HEK293 (cell line): ENCODE data around the gene ADORA2A.

ENCODE experiments used
- CTCF ChIA-PET: fragments of 350-600 bp; formaldehyde crosslinking; extraction: SDS; loops from one replicate; lab custom pipeline; 2021; ENCODE audit warnings: antibody characterized with exemption; lab: Yijun Ruan, JAX
- POLR2A ChIA-PET: fragments of 300-600 bp; formaldehyde crosslinking; extraction: SDS; loops from one replicate; lab custom pipeline; 2020; ENCODE audit warnings: antibody characterized with exemption, inconsistent platforms; lab: Yijun Ruan, JAX
- H3K27ac ChIP-seq: fragments of 200-500 bp; sonication (Bioruptor generic); 2 replicates; pipeline ENCODE4 v1.5.1; 2014; ENCODE audit warnings: low read depth, low read length, control low read depth, inconsistent platforms; ENCODE audit errors: extremely low read depth
- H3K36me3 ChIP-seq, 2 experiments: fragments of 200-500 bp in 1 of 2; sonication (Bioruptor generic) in 1 of 2; 1 replicate in 1 of 2; 2 replicates in 1 of 2; pipeline ENCODE4 v1.5.1; 2014 to 2017; ENCODE audit warnings: inconsistent platforms in 2 of 2, low read length in 2 of 2; ENCODE audit not compliant: control insufficient read depth in 2 of 2, insufficient read depth in 1 of 2
- H3K4me1 ChIP-seq: fragments of 200-500 bp; sonication (Bioruptor generic); 2 replicates; pipeline ENCODE4 v1.5.1; 2014; ENCODE audit warnings: mild to moderate bottlenecking, low read length, inconsistent platforms; ENCODE audit not compliant: control insufficient read depth, insufficient read depth
- H3K4me3 ChIP-seq: 2 replicates; pipeline ENCODE4 v1.5.1; 2011; ENCODE audit warnings: low read depth, mild to moderate bottlenecking, control low read depth, low read length, moderate library complexity
- H3K9me3 ChIP-seq: fragments of 200-500 bp; sonication (Bioruptor generic); 2 replicates; pipeline ENCODE4 v1.5.1; 2014; ENCODE audit warnings: low read depth, low read length, inconsistent platforms; ENCODE audit not compliant: control insufficient read depth, insufficient read depth
- CTCF ChIP-seq: fragments of 450-650 bp; formaldehyde crosslinking; IDR thresholded peaks from 2 replicates; pipeline ENCODE4 v1.5.1; 2016; ENCODE audit warnings: missing biosample characterization, missing genetic modification characterization
- KLF10 ChIP-seq: fragments of 450-650 bp; IDR thresholded peaks from 2 replicates; pipeline ENCODE4 v1.5.1; 2018; ENCODE audit warnings: missing biosample characterization, mild to moderate bottlenecking, missing genetic modification characterization
- OVOL3 ChIP-seq: fragments of 450-650 bp; formaldehyde crosslinking; IDR thresholded peaks from 2 replicates; pipeline ENCODE4 v1.5.1; 2016; ENCODE audit warnings: missing biosample characterization, missing genetic modification characterization
- PRDM6 ChIP-seq: fragments of 450-650 bp; formaldehyde crosslinking; IDR thresholded peaks from 2 replicates; pipeline ENCODE4 v1.5.1; 2017; ENCODE audit warnings: missing biosample characterization, missing genetic modification characterization
- REST ChIP-seq: fragments of 450-650 bp; formaldehyde crosslinking; IDR thresholded peaks from 2 replicates; pipeline ENCODE4 v1.5.1; 2016; ENCODE audit warnings: missing biosample characterization, missing genetic modification characterization
- SP2 ChIP-seq: fragments of 450-650 bp; formaldehyde crosslinking; IDR thresholded peaks from 2 replicates; pipeline ENCODE4 v1.5.1; 2016; ENCODE audit warnings: missing biosample characterization, missing genetic modification characterization
- SP3 ChIP-seq: fragments of 450-650 bp; formaldehyde crosslinking; IDR thresholded peaks from 2 replicates; pipeline ENCODE4 v1.5.1; 2016; ENCODE audit warnings: missing biosample characterization, missing genetic modification characterization
- ZIC2 ChIP-seq: fragments of 450-650 bp; formaldehyde crosslinking; IDR thresholded peaks from 2 replicates; pipeline ENCODE4 v1.5.1; 2016; ENCODE audit warnings: missing biosample characterization, missing genetic modification characterization
- ZNF155 ChIP-seq: fragments of 450-650 bp; formaldehyde crosslinking; IDR thresholded peaks from 2 replicates; pipeline ENCODE4 v1.5.1; 2016; ENCODE audit warnings: missing biosample characterization, missing genetic modification characterization
- ZNF174 ChIP-seq: fragments of 450-650 bp; formaldehyde crosslinking; IDR thresholded peaks from 2 replicates; pipeline ENCODE4 v1.5.0; 2017; ENCODE audit warnings: missing biosample characterization, mild to moderate bottlenecking, missing genetic modification characterization
- ZNF350 ChIP-seq: fragments of 450-650 bp; formaldehyde crosslinking; IDR thresholded peaks from 2 replicates; pipeline ENCODE4 v1.5.0; 2017; ENCODE audit warnings: missing biosample characterization, mild to moderate bottlenecking, missing genetic modification characterization
- ZNF530 ChIP-seq: fragments of 450-650 bp; formaldehyde crosslinking; IDR thresholded peaks from 2 replicates; pipeline ENCODE4 v1.5.1; 2016; ENCODE audit warnings: low read depth, missing biosample characterization, missing genetic modification characterization
- ZNF555 ChIP-seq: fragments of 450-650 bp; formaldehyde crosslinking; conservative IDR thresholded peaks from 2 replicates; pipeline ENCODE4 v1.5.1; 2017; ENCODE audit warnings: missing biosample characterization, mild to moderate bottlenecking, missing genetic modification characterization, inconsistent platforms
- ZNF560 ChIP-seq: fragments of 450-650 bp; formaldehyde crosslinking; IDR thresholded peaks from 2 replicates; pipeline ENCODE4 v1.5.1; 2017; ENCODE audit warnings: missing biosample characterization, missing genetic modification characterization, borderline replicate concordance
- ZNF596 ChIP-seq: fragments of 450-650 bp; IDR thresholded peaks from 2 replicates; pipeline ENCODE4 v1.5.0; 2018; ENCODE audit warnings: missing biosample characterization, mild to moderate bottlenecking, missing genetic modification characterization, moderate library complexity
- ZNF626 ChIP-seq: fragments of 450-650 bp; sonication (Bioruptor Pico); formaldehyde crosslinking; IDR thresholded peaks from 2 replicates; pipeline ENCODE4 v1.5.1; 2018; ENCODE audit warnings: missing biosample characterization, missing genetic modification characterization, inconsistent platforms
- ZNF654 ChIP-seq: fragments of 450-650 bp; formaldehyde crosslinking; IDR thresholded peaks from 2 replicates; pipeline ENCODE4 v1.5.1; 2016; ENCODE audit warnings: low read depth, missing biosample characterization, missing genetic modification characterization
- ZNF76 ChIP-seq: fragments of 450-650 bp; formaldehyde crosslinking; IDR thresholded peaks from 2 replicates; pipeline ENCODE4; 2016; ENCODE audit warnings: low read depth, missing biosample characterization, missing genetic modification characterization, borderline replicate concordance
- ZSCAN16 ChIP-seq: fragments of 450-650 bp; formaldehyde crosslinking; IDR thresholded peaks from 2 replicates; pipeline ENCODE4 v1.5.1; 2016; ENCODE audit warnings: missing biosample characterization, missing genetic modification characterization
- ZSCAN23 ChIP-seq: fragments of 450-650 bp; formaldehyde crosslinking; IDR thresholded peaks from 2 replicates; pipeline ENCODE4 v1.5.1; 2016; ENCODE audit warnings: missing biosample characterization, missing genetic modification characterization

Gene ADORA2A

GRCh38 chr22:24420977-24421343 is 6.4 kb upstream of the ADORA2A start:
- Histone ChIP-seq H3K36me3 (peaks cover 0 to 22% of the 10 kb centered on the region in 2 experiments; a peak in 1 of 3 replicates), H3K4me1 (no peaks in the 10 kb centered on the region), H3K9me3 (no peaks in the 10 kb centered on the region)
- TF ChIP-seq OVOL3 (tag by site-specific recombination): no peak
- TF ChIP-seq REST (tag by site-specific recombination): no peak
- TF ChIP-seq ZIC2 (tag by site-specific recombination): peak; percentile 21; the same call in 1 of the 2 replicates
- no peak for TF ChIP-seq ZNF350
- TF ChIP-seq ZNF596: no peak
- no peak for TF ChIP-seq ZNF555 (tag by site-specific recombination)
- no peak for TF ChIP-seq ZNF530 (tag by site-specific recombination)
- TF ChIP-seq, all 188 proteins: peak for 1
- POLR2A ChIA-PET: no interaction called here
- Histone ChIP-seq H3K27ac (no peak overlapping the region), H3K4me3 (no peak overlapping the region)
- CTCF ChIA-PET: interaction anchor here (0.6 to 8.0 kb wide), 10 partner anchors 11 to 597 kb away, joined by 3 to 99 read pairs (median 6); no protein-coding TSS in a partner anchor

- TF ChIP-seq CTCF (peak; percentile 49; the same call in 1 of the 2 replicates), ZNF76 (tag by site-specific recombination) (no peak), PRDM6 (tag by site-specific recombination) (no peak), ZSCAN16 (tag by site-specific recombination) (no peak), SP3 (tag by site-specific recombination) (no peak), ZNF626 (tag by site-specific recombination) (no peak), ZNF155 (no peak), ZNF555 (tag by site-specific recombination) (no peak), KLF10 (tag by site-specific recombination) (no peak), ZNF174 (tag by site-specific recombination) (no peak), ZNF560 (no peak), ZSCAN23 (tag by site-specific recombination) (no peak), ZNF654 (tag by site-specific recombination) (peak; percentile 33), OVOL3 (tag by site-specific recombination) (no peak), SP2 (tag by site-specific recombination) (no peak)
- Histone ChIP-seq H3K4me1 (no peaks in the 10 kb centered on the region), H3K27ac (no peak overlapping the region), H3K36me3 (peaks cover 0 to 16% of the 10 kb centered on the region in 2 experiments; a peak in 1 of 3 replicates), H3K4me3 (no peak overlapping the region), H3K9me3 (no peaks in the 10 kb centered on the region)
- ChIA-PET CTCF (interaction anchor here (0.6 to 8.0 kb wide), 20 partner anchors 9 to 748 kb away, joined by 3 to 99 read pairs (median 4); no protein-coding TSS in a partner anchor), POLR2A (interaction anchor here (0.6 kb wide), 1 partner anchor 279 kb away, joined by 3 read pairs; no protein-coding TSS in a partner anchor)
Measured at GRCh38 chr22:24421428-24421931, 5.9 kb upstream of the ADORA2A start.
